ENCODE data around the gene NOL9. TPM values are rescaled to one million over a fixed set of nuclear protein-coding genes. Genes with fewer than 3 reads are reported as not detected.
A peak's percentile ranks its signal among the peaks of the same experiment; 100 is the strongest.

NOL9 gene
- total RNA-seq, 1 experiment from 2014 or later: 37.6 TPM

- Histone ChIP-seq H3K27ac (ENCODE audit: low read length) (no peak overlapping the region), H3K27me3 (ENCODE audit: low read length) (no peaks in the 10 kb centered on the region), H3K9me2 (replicated peaks; ENCODE audit: insufficient read depth, low read length) (no peaks in the 10 kb centered on the region), H3K4me1 (ENCODE audit: low read length) (no peaks in the 10 kb centered on the region), H3K4me2 (ENCODE audit: low read depth, low read length, poor library complexity, severe bottlenecking) (no peak overlapping the region), H3K4me3 (ENCODE audit: low read length) (no peak overlapping the region), H2AFZ (ENCODE audit: low read length) (no peak overlapping the region), H3K9me3 (ENCODE audit: low read length) (no peaks in the 10 kb centered on the region), H3K79me2 (ENCODE audit: low read length) (peaks cover 12% of the 10 kb centered on the region), H4K20me1 (ENCODE audit: insufficient read depth, low read depth, low read length) (no peaks in the 10 kb centered on the region), H3K36me3 (ENCODE audit: insufficient read depth, low read length) (peaks cover 28% of the 10 kb centered on the region), H3K9ac (ENCODE audit: low read length) (no peak overlapping the region)
- DNase-seq: no peak
These were observed 7.0 kb downstream of the NOL9 start for GRCh38 chr1:6547301-6547700.

DNA sequence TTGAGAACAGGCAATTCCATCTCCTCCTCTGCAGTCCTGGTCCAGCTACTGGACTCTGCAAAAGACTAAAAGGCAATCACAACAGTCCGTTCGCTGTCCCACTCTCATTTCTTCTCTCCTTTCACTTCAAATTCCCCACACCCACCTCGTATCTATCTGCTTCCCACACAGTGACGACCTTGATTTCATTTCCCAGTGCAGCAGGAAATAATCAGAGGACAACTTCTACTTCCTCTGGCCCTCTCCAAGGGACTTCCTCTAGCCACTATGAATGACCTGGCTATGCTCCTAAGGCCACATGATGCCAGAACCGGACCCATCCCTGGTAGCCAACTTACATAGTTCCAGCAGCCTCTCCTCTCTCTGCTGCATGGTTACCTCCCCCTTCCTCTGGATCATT is 8.0 kb downstream of the NOL9 start:
- H3K4me3 ChIP-seq (ENCODE audit: low read length): no peak overlapping the region
- H3K9ac ChIP-seq (ENCODE audit: low read length): no peak overlapping the region
- H4K20me1 ChIP-seq (ENCODE audit: insufficient read depth, low read depth, low read length): no peaks in the 10 kb centered on the region
- no peak overlapping the region for H2AFZ ChIP-seq (ENCODE audit: low read length)
- no peaks in the 10 kb centered on the region for H3K4me1 ChIP-seq (ENCODE audit: low read length)
- H3K36me3 ChIP-seq (ENCODE audit: insufficient read depth, low read length): peaks cover 34% of the 10 kb centered on the region
- DNase-seq: no peak
- no peaks in the 10 kb centered on the region for H3K27me3 ChIP-seq (ENCODE audit: low read length)
- peaks cover 13% of the 10 kb centered on the region for H3K79me2 ChIP-seq (ENCODE audit: low read length)
- no peak overlapping the region for H3K27ac ChIP-seq (ENCODE audit: low read length)
- H3K9me2 ChIP-seq (replicated peaks; ENCODE audit: insufficient read depth, low read length): no peaks in the 10 kb centered on the region
- no peak overlapping the region for H3K4me2 ChIP-seq (ENCODE audit: low read depth, low read length, poor library complexity, severe bottlenecking)
- no peaks in the 10 kb centered on the region for H3K9me3 ChIP-seq (ENCODE audit: low read length)

DNA sequence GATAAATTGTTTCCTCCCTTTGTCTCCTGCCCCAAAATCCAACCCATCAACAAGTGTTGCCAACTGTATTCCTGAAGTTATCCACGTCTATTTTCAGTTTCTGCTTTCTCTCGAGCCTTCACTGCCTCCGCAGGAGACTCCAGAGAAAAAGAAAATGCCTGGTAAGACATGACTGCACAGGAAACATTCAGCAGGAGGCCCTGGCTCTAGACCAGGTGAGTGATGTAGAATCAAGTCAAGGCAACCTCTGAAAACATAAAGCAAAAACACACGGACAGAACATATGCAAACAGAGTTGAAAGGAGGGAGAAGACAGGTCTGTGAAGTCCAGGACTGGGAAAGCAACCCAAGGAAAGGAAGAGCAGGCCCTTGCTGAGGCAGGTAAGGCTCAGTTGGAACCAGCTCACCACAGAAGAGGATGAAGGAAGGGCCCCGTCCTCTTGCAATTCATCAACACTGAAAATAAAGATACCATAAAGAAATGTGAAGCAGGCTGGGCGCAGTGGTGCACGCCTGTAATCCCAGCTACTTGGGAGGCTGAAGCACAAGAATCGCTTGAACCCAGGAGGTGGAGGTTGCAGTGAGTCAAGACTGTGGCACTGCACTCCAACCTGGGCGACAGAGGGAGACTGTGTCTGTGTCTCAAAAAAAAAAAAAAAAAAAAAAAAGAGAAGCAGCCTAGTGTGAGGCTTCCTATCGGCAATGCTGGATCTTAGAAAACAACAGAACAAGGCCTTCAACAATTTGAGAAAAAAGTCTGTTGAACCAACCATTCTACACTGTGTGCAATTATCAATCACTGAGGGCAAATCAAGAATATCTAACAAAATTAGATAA is 8.8 kb downstream of the NOL9 start:
- peaks cover 31% of the 10 kb centered on the region for H3K36me3 ChIP-seq (ENCODE audit: insufficient read depth, low read length)
- H4K20me1 ChIP-seq (ENCODE audit: insufficient read depth, low read depth, low read length): no peaks in the 10 kb centered on the region
- no peak overlapping the region for H3K4me2 ChIP-seq (ENCODE audit: low read depth, low read length, poor library complexity, severe bottlenecking)
- no peak overlapping the region for H3K9ac ChIP-seq (ENCODE audit: low read length)
- no peaks in the 10 kb centered on the region for H3K9me3 ChIP-seq (ENCODE audit: low read length)
- no peak for DNase-seq
- H3K4me1 ChIP-seq (ENCODE audit: low read length): no peaks in the 10 kb centered on the region
- H3K4me3 ChIP-seq (ENCODE audit: low read length): no peak overlapping the region
- no peak overlapping the region for H3K27ac ChIP-seq (ENCODE audit: low read length)
- no peaks in the 10 kb centered on the region for H3K9me2 ChIP-seq (replicated peaks; ENCODE audit: insufficient read depth, low read length)
- peaks cover 8% of the 10 kb centered on the region; the same call in 1 of the 2 replicates for H3K79me2 ChIP-seq (ENCODE audit: low read length)
- H3K27me3 ChIP-seq (ENCODE audit: low read length): no peaks in the 10 kb centered on the region
- H2AFZ ChIP-seq (ENCODE audit: low read length): no peak overlapping the region

DNA sequence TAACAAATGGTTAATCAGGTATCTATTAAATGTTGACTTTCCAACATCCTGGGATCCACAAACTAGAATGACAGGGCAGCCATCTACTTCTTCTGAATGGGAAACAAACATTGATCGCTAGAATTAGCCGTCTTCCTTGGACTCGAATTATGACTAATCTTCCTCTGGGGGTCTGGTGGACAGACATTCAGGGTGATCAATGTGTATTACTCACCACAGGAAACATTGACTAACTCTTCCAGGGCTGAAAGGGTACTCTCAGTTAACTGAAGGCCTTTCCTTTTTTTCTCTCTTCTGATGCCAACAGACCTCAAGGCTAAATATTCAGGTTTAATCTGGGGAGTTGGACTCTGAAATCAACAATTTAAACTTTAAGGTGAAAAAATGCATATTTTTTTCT is 9.5 kb downstream of the NOL9 start:
- H3K4me2 ChIP-seq (ENCODE audit: low read depth, low read length, poor library complexity, severe bottlenecking): no peak overlapping the region
- no peak overlapping the region for H3K9ac ChIP-seq (ENCODE audit: low read length)
- H3K79me2 ChIP-seq (ENCODE audit: low read length): peaks cover 8% of the 10 kb centered on the region; the same call in 1 of the 2 replicates
- H2AFZ ChIP-seq (ENCODE audit: low read length): no peak overlapping the region
- H3K4me1 ChIP-seq (ENCODE audit: low read length): no peaks in the 10 kb centered on the region
- DNase-seq: no peak
- H3K9me3 ChIP-seq (ENCODE audit: low read length): no peaks in the 10 kb centered on the region
- H3K9me2 ChIP-seq (replicated peaks; ENCODE audit: insufficient read depth, low read length): no peaks in the 10 kb centered on the region
- no peaks in the 10 kb centered on the region for H4K20me1 ChIP-seq (ENCODE audit: insufficient read depth, low read depth, low read length)
- no peaks in the 10 kb centered on the region for H3K27me3 ChIP-seq (ENCODE audit: low read length)
- H3K4me3 ChIP-seq (ENCODE audit: low read length): no peak overlapping the region
- H3K27ac ChIP-seq (ENCODE audit: low read length): no peak overlapping the region
- H3K36me3 ChIP-seq (ENCODE audit: insufficient read depth, low read length): peaks cover 28% of the 10 kb centered on the region

DNA sequence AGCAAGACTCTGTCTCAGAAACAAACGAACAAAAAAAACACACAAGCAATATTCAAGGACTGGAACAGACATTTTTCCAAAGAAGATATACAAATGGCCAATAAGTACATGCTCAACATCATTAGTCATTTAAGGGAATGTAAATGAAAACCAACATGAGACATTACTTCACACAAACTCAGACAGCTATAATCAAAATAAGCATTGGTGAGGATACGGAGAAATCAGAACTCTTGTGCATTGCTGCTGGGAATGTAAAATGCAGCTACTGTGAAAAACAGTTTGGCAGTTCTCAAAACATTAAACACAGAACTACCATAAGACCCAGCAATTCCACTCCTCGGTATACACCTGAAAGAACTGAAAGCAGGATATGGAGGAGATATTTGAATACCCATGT is 15.4 kb downstream of the NOL9 start:
- Histone ChIP-seq H2AFZ (ENCODE audit: low read length) (no peak overlapping the region), H3K9ac (ENCODE audit: low read length) (no peak overlapping the region), H3K27me3 (ENCODE audit: low read length) (no peaks in the 10 kb centered on the region), H3K36me3 (ENCODE audit: insufficient read depth, low read length) (peaks cover 16% of the 10 kb centered on the region; the same call in 1 of the 2 replicates), H3K27ac (ENCODE audit: low read length) (no peak overlapping the region), H3K4me2 (ENCODE audit: low read depth, low read length, poor library complexity, severe bottlenecking) (no peak overlapping the region), H3K4me1 (ENCODE audit: low read length) (no peaks in the 10 kb centered on the region), H3K9me2 (replicated peaks; ENCODE audit: insufficient read depth, low read length) (no peaks in the 10 kb centered on the region), H4K20me1 (ENCODE audit: insufficient read depth, low read depth, low read length) (peaks cover 8% of the 10 kb centered on the region; the same call in 1 of the 2 replicates), H3K79me2 (ENCODE audit: low read length) (peaks cover 13% of the 10 kb centered on the region), H3K4me3 (ENCODE audit: low read length) (no peak overlapping the region), H3K9me3 (ENCODE audit: low read length) (no peaks in the 10 kb centered on the region)
- DNase-seq: no peak

DNA sequence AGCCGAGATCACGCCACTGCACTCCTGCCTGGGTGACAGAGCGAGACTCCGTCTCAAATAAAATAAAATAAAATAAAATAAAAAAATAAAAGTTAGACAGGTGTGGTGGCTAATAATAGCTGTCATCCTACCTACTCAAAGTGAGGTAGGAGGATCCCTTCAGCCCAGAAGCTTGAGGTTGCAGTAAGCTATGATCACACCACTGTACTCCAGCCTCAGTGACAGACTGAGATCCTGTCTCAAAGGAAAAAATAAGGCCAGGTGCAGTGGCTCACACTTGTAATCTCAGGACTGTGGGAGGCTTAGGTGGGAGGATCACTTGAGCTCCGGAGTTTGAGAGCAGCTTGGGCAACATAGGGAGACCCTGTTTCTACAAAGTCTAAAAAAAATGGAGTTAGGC is 18.0 kb downstream of the NOL9 start:
- no peaks in the 10 kb centered on the region for H3K4me1 ChIP-seq (ENCODE audit: low read length)
- DNase-seq: peak; percentile 30
- H3K27me3 ChIP-seq (ENCODE audit: low read length): no peaks in the 10 kb centered on the region
- H3K79me2 ChIP-seq (ENCODE audit: low read length): peaks cover 8% of the 10 kb centered on the region
- H2AFZ ChIP-seq (ENCODE audit: low read length): no peak overlapping the region
- H3K4me2 ChIP-seq (ENCODE audit: low read depth, low read length, poor library complexity, severe bottlenecking): no peak overlapping the region
- peaks cover 8% of the 10 kb centered on the region; the same call in 1 of the 2 replicates for H4K20me1 ChIP-seq (ENCODE audit: insufficient read depth, low read depth, low read length)
- H3K9me3 ChIP-seq (ENCODE audit: low read length): no peaks in the 10 kb centered on the region
- H3K4me3 ChIP-seq (ENCODE audit: low read length): no peak overlapping the region
- H3K9ac ChIP-seq (ENCODE audit: low read length): no peak overlapping the region
- H3K9me2 ChIP-seq (replicated peaks; ENCODE audit: insufficient read depth, low read length): no peaks in the 10 kb centered on the region
- peaks cover 32% of the 10 kb centered on the region for H3K36me3 ChIP-seq (ENCODE audit: insufficient read depth, low read length)
- H3K27ac ChIP-seq (ENCODE audit: low read length): no peak overlapping the region

- no peak for DNase-seq
- Histone ChIP-seq H3K9me3 (ENCODE audit: low read length) (no peaks in the 10 kb centered on the region), H3K9me2 (replicated peaks; ENCODE audit: insufficient read depth, low read length) (no peaks in the 10 kb centered on the region), H3K79me2 (ENCODE audit: low read length) (peaks cover 8% of the 10 kb centered on the region), H3K27ac (ENCODE audit: low read length) (no peak overlapping the region), H4K20me1 (ENCODE audit: insufficient read depth, low read depth, low read length) (peaks cover 8% of the 10 kb centered on the region; the same call in 1 of the 2 replicates), H3K4me1 (ENCODE audit: low read length) (no peaks in the 10 kb centered on the region), H3K9ac (ENCODE audit: low read length) (no peak overlapping the region), H3K4me2 (ENCODE audit: low read depth, low read length, poor library complexity, severe bottlenecking) (no peak overlapping the region), H3K36me3 (ENCODE audit: insufficient read depth, low read length) (peaks cover 40% of the 10 kb centered on the region), H2AFZ (ENCODE audit: low read length) (no peak overlapping the region), H3K4me3 (ENCODE audit: low read length) (no peak overlapping the region), H3K27me3 (ENCODE audit: low read length) (no peaks in the 10 kb centered on the region)
These were observed 19.1 kb downstream of the NOL9 start for GRCh38 chr1:6535214-6535613.

DNA sequence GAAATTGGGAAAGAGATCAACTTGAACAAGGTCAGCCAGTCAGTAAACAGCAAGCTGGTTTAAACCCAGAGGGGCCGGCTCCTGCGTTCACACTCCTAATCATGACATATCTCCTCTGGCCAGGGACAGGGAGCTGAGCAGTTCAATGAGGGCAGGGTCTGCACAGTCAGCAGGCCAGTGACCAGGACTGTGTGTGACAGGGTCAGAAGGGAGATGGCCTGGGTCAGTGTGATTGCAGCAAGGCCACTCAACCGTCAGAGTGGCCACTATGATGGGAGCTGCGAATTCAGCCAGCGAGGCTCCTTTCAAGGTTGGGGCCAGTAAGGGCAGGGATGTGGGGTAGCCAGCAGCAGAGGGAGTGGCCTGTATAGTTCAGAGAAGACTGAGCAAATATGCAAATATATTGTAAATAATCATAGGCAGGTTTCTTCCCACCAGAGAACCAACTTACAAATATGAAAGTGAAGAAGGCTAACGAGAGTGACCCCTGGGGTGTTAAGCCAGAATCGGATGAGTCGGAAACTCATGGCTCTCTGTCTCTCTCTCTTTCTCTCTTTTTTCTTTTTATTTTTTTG is 20.0 kb downstream of the NOL9 start:
- no peaks in the 10 kb centered on the region for H3K9me2 ChIP-seq (replicated peaks; ENCODE audit: insufficient read depth, low read length)
- no peak overlapping the region for H3K4me3 ChIP-seq (ENCODE audit: low read length)
- peaks cover 8% of the 10 kb centered on the region for H3K79me2 ChIP-seq (ENCODE audit: low read length)
- no peaks in the 10 kb centered on the region for H3K4me1 ChIP-seq (ENCODE audit: low read length)
- H3K27ac ChIP-seq (ENCODE audit: low read length): no peak overlapping the region
- no peak overlapping the region for H2AFZ ChIP-seq (ENCODE audit: low read length)
- no peak overlapping the region for H3K4me2 ChIP-seq (ENCODE audit: low read depth, low read length, poor library complexity, severe bottlenecking)
- peaks cover 40% of the 10 kb centered on the region for H3K36me3 ChIP-seq (ENCODE audit: insufficient read depth, low read length)
- no peaks in the 10 kb centered on the region for H3K9me3 ChIP-seq (ENCODE audit: low read length)
- H4K20me1 ChIP-seq (ENCODE audit: insufficient read depth, low read depth, low read length): peaks cover 8% of the 10 kb centered on the region; the same call in 1 of the 2 replicates
- H3K27me3 ChIP-seq (ENCODE audit: low read length): no peaks in the 10 kb centered on the region
- DNase-seq: no peak
- no peak overlapping the region for H3K9ac ChIP-seq (ENCODE audit: low read length)

All from Karpas-422 (cell line).